Measurements from ENCODE around the gene ABCA3. TPM values are rescaled to one million over a fixed set of nuclear protein-coding genes. Genes with fewer than 3 reads are reported as not detected.

ABCA3 gene
- total RNA-seq, 2 donors from 2014 or later, result 3.3 to 3.5 TPM

DNA sequence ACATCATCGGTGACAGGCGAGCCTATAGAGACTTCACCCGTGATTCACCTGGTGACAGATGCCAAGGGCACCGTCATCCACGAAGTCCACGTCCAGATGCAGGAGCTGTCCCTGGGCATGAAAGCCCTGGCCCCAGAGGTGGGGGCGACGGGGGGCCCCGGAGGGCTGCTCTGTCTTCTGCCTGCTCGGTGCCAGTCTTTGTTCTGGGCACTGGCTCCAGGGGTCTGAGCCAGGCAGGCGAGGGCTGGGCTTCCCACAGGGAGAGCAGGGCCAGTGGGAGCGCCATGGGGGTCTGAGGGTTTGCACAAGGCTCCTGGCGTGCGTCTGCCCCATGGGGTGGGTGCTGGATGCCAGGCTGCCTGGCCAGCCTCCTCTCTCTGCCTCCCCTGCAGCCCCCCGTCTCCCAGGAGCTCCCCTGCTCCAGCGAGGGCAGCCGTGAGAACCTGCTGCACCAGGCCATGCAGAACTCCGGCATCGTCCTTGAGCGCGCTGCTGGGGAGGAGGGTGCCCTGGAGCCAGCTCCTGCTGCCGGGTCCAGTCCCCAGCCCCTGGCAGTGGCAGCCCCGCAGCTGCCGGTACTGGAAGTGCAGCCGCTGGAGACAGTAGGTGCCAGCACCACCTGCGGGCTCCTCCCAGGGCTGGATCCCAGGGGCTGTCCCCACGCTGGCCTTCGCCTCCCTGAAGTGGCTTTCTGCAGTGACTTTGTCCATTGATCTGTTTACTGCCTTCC is 107.3 kb downstream of the ABCA3 start:
- H3K9me3 Mint-ChIP-seq, result no peaks in the 10 kb centered on the region
- peaks cover 23% of the 10 kb centered on the region for H3K27me3 ChIP-seq (ENCODE audit: control insufficient read depth, insufficient read depth, low read length, poor library complexity, severe bottlenecking)
- WGBS, 2 experiments (ENCODE audit: insufficient coverage in 1 of 2, insufficient read length in 1 of 2), result 96 to 97% methylated on average over 22 to 28 of the region's 28 CpGs
- no peak overlapping the region for H3K9ac ChIP-seq (ENCODE audit: extremely low read depth, low read length, poor library complexity, severe bottlenecking)
- TF ChIP-seq CTCF (conservative IDR thresholded peaks at IDR 0.05), result no peak
- H3K4me1 ChIP-seq (ENCODE audit: control insufficient read depth, insufficient read depth, low read length), result no peaks in the 10 kb centered on the region
- peaks cover 15% of the 10 kb centered on the region for H3K36me3 Mint-ChIP-seq (ENCODE audit: low read depth)
- DNase-seq, result no peak
- H3K27ac ChIP-seq (ENCODE audit: low read depth, low read length), result no peak overlapping the region
- no peaks in the 10 kb centered on the region for H3K4me1 Mint-ChIP-seq
- no peak overlapping the region for H3K4me3 Mint-ChIP-seq
- H3K27me3 Mint-ChIP-seq (ENCODE audit: insufficient read depth), result peaks cover 21% of the 10 kb centered on the region
- H3K9me3 ChIP-seq (ENCODE audit: control insufficient read depth, low read length), result no peaks in the 10 kb centered on the region
- H3K36me3 ChIP-seq (ENCODE audit: control insufficient read depth, insufficient read depth, low read length), result peaks cover 20% of the 10 kb centered on the region
- no peak overlapping the region for H3K27ac Mint-ChIP-seq
- no peak overlapping the region for H3K4me3 ChIP-seq (ENCODE audit: low read length)

DNA sequence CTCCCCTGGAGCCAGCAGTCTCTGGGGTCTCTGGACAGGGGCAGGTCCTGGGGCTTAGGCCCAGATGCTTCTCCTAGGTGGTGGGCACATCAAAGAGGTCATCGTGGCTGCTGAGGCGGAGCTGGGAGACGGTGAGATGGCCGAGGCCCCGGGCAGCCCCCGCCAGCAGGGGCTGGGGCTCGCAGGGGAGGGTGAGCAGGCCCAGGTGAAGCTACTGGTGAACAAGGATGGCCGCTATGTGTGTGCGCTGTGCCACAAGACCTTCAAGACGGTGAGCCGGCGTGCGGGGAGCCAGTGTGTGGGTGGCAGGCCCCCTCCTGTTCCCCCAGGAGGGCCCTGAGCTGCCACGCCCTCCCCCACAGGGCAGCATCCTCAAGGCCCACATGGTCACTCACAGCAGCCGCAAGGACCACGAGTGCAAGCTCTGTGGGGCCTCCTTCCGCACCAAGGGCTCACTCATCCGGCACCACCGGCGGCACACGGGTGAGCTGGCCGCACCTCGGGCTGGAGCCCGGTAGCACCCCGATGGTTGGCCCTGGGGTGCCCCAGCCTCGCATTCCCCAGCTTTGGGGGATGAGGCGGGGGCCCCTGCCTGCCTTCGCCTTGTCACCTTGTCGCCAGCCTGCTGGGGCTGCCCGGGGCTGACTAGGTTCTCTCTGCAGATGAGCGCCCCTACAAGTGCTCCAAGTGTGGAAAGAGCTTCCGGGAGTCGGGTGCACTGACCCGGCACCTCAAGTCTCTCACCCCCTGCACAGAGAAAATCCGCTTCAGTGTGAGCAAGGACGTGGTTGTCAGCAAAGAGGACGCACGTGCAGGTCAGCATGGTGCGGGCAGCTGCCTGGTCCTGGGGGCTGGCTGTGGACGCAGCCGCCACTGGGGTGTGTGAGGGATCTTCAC is 108.2 kb downstream of the ABCA3 start:
- Histone ChIP-seq H3K9ac (ENCODE audit: extremely low read depth, low read length, poor library complexity, severe bottlenecking) (no peak overlapping the region), H3K27ac (ENCODE audit: low read depth, low read length) (no peak overlapping the region), H3K27me3 (ENCODE audit: control insufficient read depth, insufficient read depth, low read length, poor library complexity, severe bottlenecking) (peaks cover 14% of the 10 kb centered on the region), H3K4me1 (ENCODE audit: control insufficient read depth, insufficient read depth, low read length) (no peaks in the 10 kb centered on the region), H3K36me3 (ENCODE audit: control insufficient read depth, insufficient read depth, low read length) (peaks cover 20% of the 10 kb centered on the region), H3K9me3 (ENCODE audit: control insufficient read depth, low read length) (no peaks in the 10 kb centered on the region), H3K4me3 (ENCODE audit: low read length) (no peak overlapping the region)
- no peaks in the 10 kb centered on the region for H3K4me1 Mint-ChIP-seq
- TF ChIP-seq CTCF (conservative IDR thresholded peaks at IDR 0.05), result no peak
- 93 to 94% methylated on average over 29 to 41 of the region's 41 CpGs for WGBS, 2 experiments (ENCODE audit: insufficient coverage in 1 of 2, insufficient read length in 1 of 2)
- H3K36me3 Mint-ChIP-seq (ENCODE audit: low read depth), result peaks cover 18% of the 10 kb centered on the region
- H3K27me3 Mint-ChIP-seq (ENCODE audit: insufficient read depth), result peaks cover 15% of the 10 kb centered on the region
- H3K27ac Mint-ChIP-seq, result no peak overlapping the region
- H3K4me3 Mint-ChIP-seq, result no peak overlapping the region
- DNase-seq, result no peak
- H3K9me3 Mint-ChIP-seq, result no peaks in the 10 kb centered on the region

- no peak for DNase-seq
- TF ChIP-seq CTCF (conservative IDR thresholded peaks at IDR 0.05), result no peak
- Histone ChIP-seq H3K36me3 (ENCODE audit: control insufficient read depth, insufficient read depth, low read length) (peaks cover 30% of the 10 kb centered on the region), H3K27ac (ENCODE audit: low read depth, low read length) (no peak overlapping the region), H3K4me1 (ENCODE audit: control insufficient read depth, insufficient read depth, low read length) (no peaks in the 10 kb centered on the region), H3K4me3 (ENCODE audit: low read length) (no peak overlapping the region), H3K27me3 (ENCODE audit: control insufficient read depth, insufficient read depth, low read length, poor library complexity, severe bottlenecking) (peaks cover 4% of the 10 kb centered on the region), H3K9ac (ENCODE audit: extremely low read depth, low read length, poor library complexity, severe bottlenecking) (no peak overlapping the region), H3K9me3 (ENCODE audit: control insufficient read depth, low read length) (no peaks in the 10 kb centered on the region)
- H3K4me1 Mint-ChIP-seq, result no peaks in the 10 kb centered on the region
- H3K4me3 Mint-ChIP-seq, result no peak overlapping the region
- WGBS, 2 experiments (ENCODE audit: insufficient coverage in 1 of 2, insufficient read length in 1 of 2), result 94 to 98% methylated on average over 24 to 29 of the region's 29 CpGs
- no peak overlapping the region for H3K27ac Mint-ChIP-seq
- H3K9me3 Mint-ChIP-seq, result no peaks in the 10 kb centered on the region
- H3K27me3 Mint-ChIP-seq (ENCODE audit: insufficient read depth), result peaks cover 7% of the 10 kb centered on the region
- H3K36me3 Mint-ChIP-seq (ENCODE audit: low read depth), result peaks cover 18% of the 10 kb centered on the region
Measured at GRCh38 chr16:2231016-2231931, 109.3 kb downstream of the ABCA3 start.
